Caco-2 (cell line): Measurements from ENCODE around the gene HNRNPA2B1. TPM values are rescaled to one million over a fixed set of nuclear protein-coding genes. Genes with fewer than 3 reads are reported as not detected.
"Not testable (repeated sequence)": the region's sequence is repeated elsewhere in the genome, so short reads cannot be mapped to it uniquely, and the experiment has no call there.

Experiments used
- BruUV-seq: library from RNA; stranded (reverse); fragments of 400-500 nt; replicated peaks from 2 replicates; lab custom pipeline; 2021; lab: Mats Ljungman, UMichigan
- CTCF ChIA-PET: fragments of 300-600 bp; sonication (Branson Sonifier 250); formaldehyde crosslinking; loops from one replicate; lab custom pipeline; 2022; ENCODE audit warnings: antibody characterized with exemption; lab: Charles Lee
- POLR2A ChIA-PET: fragments of 300-600 bp; sonication (Branson Sonifier 250); formaldehyde crosslinking; loops from one replicate; lab custom pipeline; 2022; ENCODE audit warnings: antibody characterized with exemption; lab: Charles Lee
- DNase-seq, 2 experiments: peaks; one replicate each; pipeline versions ENCODE4 v3.0.0 to v3.0.0-alpha.2; 2020 to 2022
- H3K27me3 ChIP-seq: replicated peaks from 2 replicates; pipeline ENCODE4 v1.6.0; 2011; ENCODE audit warnings: low read length; ENCODE audit not compliant: control insufficient read depth, insufficient read depth
- H3K36me3 ChIP-seq: 2 replicates; pipeline ENCODE4 v1.5.1; 2011; ENCODE audit warnings: low read length; ENCODE audit not compliant: control insufficient read depth, insufficient read depth
- H3K4me1 ChIP-seq: fragments of 250-450 bp; sonication (Bioruptor Pico); 2 replicates; pipeline ENCODE4 v1.5.1; 2020; ENCODE audit warnings: mild to moderate bottlenecking
- H3K4me3 ChIP-seq: 2 replicates; pipeline ENCODE4 v1.5.1; 2011; ENCODE audit warnings: low read depth, mild to moderate bottlenecking, control low read depth, low read length
- H3K9me3 ChIP-seq: fragments of 250-450 bp; sonication (Bioruptor Pico); 2 replicates; pipeline ENCODE4 v1.5.1; 2020; ENCODE audit warnings: mild to moderate bottlenecking, moderate library complexity
- H3K27ac Mint-ChIP-seq: one replicate; pipeline ENCODE4 v1.8.0; 2022; ENCODE audit warnings: mixed read lengths; ENCODE audit not compliant: unreplicated experiment
- H3K27me3 Mint-ChIP-seq: one replicate; pipeline ENCODE4 v1.8.0; 2022; ENCODE audit warnings: mixed read lengths; ENCODE audit not compliant: insufficient read depth, unreplicated experiment
- H3K36me3 Mint-ChIP-seq: one replicate; pipeline ENCODE4 v1.8.0; 2022; ENCODE audit warnings: mild to moderate bottlenecking, mixed read lengths; ENCODE audit not compliant: insufficient read depth, unreplicated experiment
- H3K4me1 Mint-ChIP-seq: one replicate; pipeline ENCODE4 v1.8.0; 2022; ENCODE audit warnings: low read depth, mixed read lengths; ENCODE audit not compliant: unreplicated experiment
- H3K4me3 Mint-ChIP-seq: one replicate; pipeline ENCODE4 v1.8.0; 2022; ENCODE audit warnings: mild to moderate bottlenecking, moderate library complexity, mixed read lengths; ENCODE audit not compliant: unreplicated experiment
- H3K9me3 Mint-ChIP-seq: one replicate; pipeline ENCODE4 v1.8.0; 2022; ENCODE audit warnings: mixed read lengths; ENCODE audit not compliant: unreplicated experiment
- intact Hi-C: fragments of 100-400 bp; cut with micrococcal nuclease; formaldehyde crosslinking; loops from one replicate; pipeline ENCODE4 v1.10.0; 2022; ENCODE audit not compliant: unreplicated experiment
- total RNA-seq: library from RNA; stranded (reverse); gene quantifications from 2 replicates; pipeline ENCODE4 v1.2.3, GENCODE V29; 2022
- TF ChIP-seq, protein P1 (sequence below), 2 experiments: fragments of 200-600 bp in 1 of 2; IDR thresholded peaks; 1 replicate in 1 of 2; 2 replicates in 1 of 2; pipeline versions ENCODE4 v1.5.1 to v1.8.0; 2011 to 2022; ENCODE audit warnings: antibody characterized with exemption in 1 of 2, control low read depth in 1 of 2, inconsistent platforms in 1 of 2, low read depth in 1 of 2, low read length in 1 of 2, mild to moderate bottlenecking in 1 of 2, moderate library complexity in 1 of 2; ENCODE audit not compliant: insufficient read depth in 1 of 2, severe bottlenecking in 1 of 2, unreplicated experiment in 1 of 2

Gene HNRNPA2B1
- total RNA-seq, 1 experiment from 2014 or later, result 799 TPM

DNA sequence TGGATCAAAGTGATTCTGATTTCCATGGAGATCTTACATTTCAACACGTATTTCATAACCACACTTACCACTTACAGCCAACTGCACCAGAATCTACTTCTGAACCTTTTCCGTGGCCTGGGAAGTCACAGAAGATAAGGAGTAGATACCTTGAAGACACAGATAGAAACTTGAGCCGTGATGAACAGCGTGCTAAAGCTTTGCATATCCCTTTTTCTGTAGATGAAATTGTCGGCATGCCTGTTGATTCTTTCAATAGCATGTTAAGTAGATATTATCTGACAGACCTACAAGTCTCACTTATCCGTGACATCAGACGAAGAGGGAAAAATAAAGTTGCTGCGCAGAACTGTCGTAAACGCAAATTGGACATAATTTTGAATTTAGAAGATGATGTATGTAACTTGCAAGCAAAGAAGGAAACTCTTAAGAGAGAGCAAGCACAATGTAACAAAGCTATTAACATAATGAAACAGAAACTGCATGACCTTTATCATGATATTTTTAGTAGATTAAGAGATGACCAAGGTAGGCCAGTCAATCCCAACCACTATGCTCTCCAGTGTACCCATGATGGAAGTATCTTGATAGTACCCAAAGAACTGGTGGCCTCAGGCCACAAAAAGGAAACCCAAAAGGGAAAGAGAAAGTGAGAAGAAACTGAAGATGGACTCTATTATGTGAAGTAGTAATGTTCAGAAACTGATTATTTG lies 15.3 kb downstream of the HNRNPA2B1 start:
- CTCF ChIA-PET, result no interaction called here
- POLR2A ChIA-PET, result interaction anchor here (0.6 kb wide), 1 partner anchor 853 kb away, joined by 6 read pairs; no protein-coding TSS in a partner anchor
- H3K9me3 Mint-ChIP-seq, result no peaks in the 10 kb centered on the region
- peak overlapping the region; percentile 39 for H3K27ac Mint-ChIP-seq
- Histone ChIP-seq H3K9me3 (no peaks in the 10 kb centered on the region), H3K4me3 (no peak overlapping the region), H3K36me3 (peaks cover 4% of the 10 kb centered on the region; the same call in 1 of the 2 replicates), H3K27me3 (no peaks in the 10 kb centered on the region), H3K4me1 (peaks cover 9% of the 10 kb centered on the region)
- TF ChIP-seq, protein P1, sequence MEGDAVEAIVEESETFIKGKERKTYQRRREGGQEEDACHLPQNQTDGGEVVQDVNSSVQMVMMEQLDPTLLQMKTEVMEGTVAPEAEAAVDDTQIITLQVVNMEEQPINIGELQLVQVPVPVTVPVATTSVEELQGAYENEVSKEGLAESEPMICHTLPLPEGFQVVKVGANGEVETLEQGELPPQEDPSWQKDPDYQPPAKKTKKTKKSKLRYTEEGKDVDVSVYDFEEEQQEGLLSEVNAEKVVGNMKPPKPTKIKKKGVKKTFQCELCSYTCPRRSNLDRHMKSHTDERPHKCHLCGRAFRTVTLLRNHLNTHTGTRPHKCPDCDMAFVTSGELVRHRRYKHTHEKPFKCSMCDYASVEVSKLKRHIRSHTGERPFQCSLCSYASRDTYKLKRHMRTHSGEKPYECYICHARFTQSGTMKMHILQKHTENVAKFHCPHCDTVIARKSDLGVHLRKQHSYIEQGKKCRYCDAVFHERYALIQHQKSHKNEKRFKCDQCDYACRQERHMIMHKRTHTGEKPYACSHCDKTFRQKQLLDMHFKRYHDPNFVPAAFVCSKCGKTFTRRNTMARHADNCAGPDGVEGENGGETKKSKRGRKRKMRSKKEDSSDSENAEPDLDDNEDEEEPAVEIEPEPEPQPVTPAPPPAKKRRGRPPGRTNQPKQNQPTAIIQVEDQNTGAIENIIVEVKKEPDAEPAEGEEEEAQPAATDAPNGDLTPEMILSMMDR (IDR thresholded peaks at IDR 0.05; ENCODE audit: insufficient read depth in 1 of 2, low read depth in 1 of 2, low read length in 1 of 2, severe bottlenecking in 1 of 2, unreplicated experiment in 1 of 2), result no peak
- peaks cover 22% of the 10 kb centered on the region for H3K4me1 Mint-ChIP-seq
- intact Hi-C loops, result loop anchor here (5.0 to 10.0 kb wide), 2 partner anchors 180 to 293 kb away; no protein-coding TSS in a partner anchor
- no peaks in the 10 kb centered on the region for H3K27me3 Mint-ChIP-seq
- BruUV-seq, result TSS peak; percentile 47
- H3K4me3 Mint-ChIP-seq, result no peak overlapping the region
- peaks cover 98% of the 10 kb centered on the region for H3K36me3 Mint-ChIP-seq
- DNase-seq, result no peak

- DNase-seq, result not testable (repeated sequence)
These were observed 16.1 kb downstream of the HNRNPA2B1 start for GRCh38 chr7:26184281-26185101.

GRCh38 chr7:26183545-26184280 lies 16.8 kb downstream of the HNRNPA2B1 start:
- Histone ChIP-seq H3K27me3 (no peaks in the 10 kb centered on the region), H3K9me3 (no peaks in the 10 kb centered on the region), H3K36me3 (peaks cover 3% of the 10 kb centered on the region; the same call in 1 of the 2 replicates), H3K4me1 (peaks cover 13% of the 10 kb centered on the region), H3K4me3 (no peak overlapping the region)
- no peak for DNase-seq
- peaks cover 98% of the 10 kb centered on the region for H3K36me3 Mint-ChIP-seq
- H3K27me3 Mint-ChIP-seq, result no peaks in the 10 kb centered on the region
- POLR2A ChIA-PET, result interaction anchor here (1.4 kb wide), 1 partner anchor 32 kb away, joined by 6 read pairs; the partner anchor contains the start of gene NFE2L3
- TF ChIP-seq, protein P1 (IDR thresholded peaks at IDR 0.05; ENCODE audit: insufficient read depth in 1 of 2, low read depth in 1 of 2, low read length in 1 of 2, severe bottlenecking in 1 of 2, unreplicated experiment in 1 of 2), result no peak
- CTCF ChIA-PET, result no interaction called here
- peak overlapping the region; percentile 39 for H3K27ac Mint-ChIP-seq
- intact Hi-C loops, result loop anchor here (10.0 kb wide), 1 partner anchor 179 kb away; no protein-coding TSS in a partner anchor
- no peaks in the 10 kb centered on the region for H3K9me3 Mint-ChIP-seq
- BruUV-seq, result TSS peak; percentile 0
- H3K4me1 Mint-ChIP-seq, result peaks cover 22% of the 10 kb centered on the region
- no peak overlapping the region for H3K4me3 Mint-ChIP-seq

More at GRCh38 chr7:26184281-26185101, 16.1 kb downstream of the HNRNPA2B1 start:
- peak overlapping the region; percentile 39 for H3K27ac Mint-ChIP-seq
- BruUV-seq, H3K4me3 ChIP-seq, CTCF ChIA-PET, H3K27me3 ChIP-seq, H3K4me3 Mint-ChIP-seq, H3K27me3 Mint-ChIP-seq, H3K9me3 Mint-ChIP-seq, H3K9me3 ChIP-seq, H3K36me3 ChIP-seq: not testable (repeated sequence)
- intact Hi-C loops, result loop anchor here (5.0 to 10.0 kb wide), 2 partner anchors 180 to 292 kb away; no protein-coding TSS in a partner anchor
- POLR2A ChIA-PET, result interaction anchor here (1.4 kb wide), 1 partner anchor 32 kb away, joined by 6 read pairs; the partner anchor contains the start of gene NFE2L3
- peaks cover 98% of the 10 kb centered on the region for H3K36me3 Mint-ChIP-seq
- peaks cover 13% of the 10 kb centered on the region for H3K4me1 ChIP-seq
- H3K4me1 Mint-ChIP-seq, result peaks cover 22% of the 10 kb centered on the region
